GM19438 (cell line): ENCODE results near the gene ARRB1.

Source experiments
- ATAC-seq: cut with Tn5 transposase; IDR thresholded peaks from one replicate; pipeline ENCODE4 v1.9.1; 2021; ENCODE audit warnings: low read depth; ENCODE audit not compliant: unreplicated experiment

ARRB1 gene

DNA sequence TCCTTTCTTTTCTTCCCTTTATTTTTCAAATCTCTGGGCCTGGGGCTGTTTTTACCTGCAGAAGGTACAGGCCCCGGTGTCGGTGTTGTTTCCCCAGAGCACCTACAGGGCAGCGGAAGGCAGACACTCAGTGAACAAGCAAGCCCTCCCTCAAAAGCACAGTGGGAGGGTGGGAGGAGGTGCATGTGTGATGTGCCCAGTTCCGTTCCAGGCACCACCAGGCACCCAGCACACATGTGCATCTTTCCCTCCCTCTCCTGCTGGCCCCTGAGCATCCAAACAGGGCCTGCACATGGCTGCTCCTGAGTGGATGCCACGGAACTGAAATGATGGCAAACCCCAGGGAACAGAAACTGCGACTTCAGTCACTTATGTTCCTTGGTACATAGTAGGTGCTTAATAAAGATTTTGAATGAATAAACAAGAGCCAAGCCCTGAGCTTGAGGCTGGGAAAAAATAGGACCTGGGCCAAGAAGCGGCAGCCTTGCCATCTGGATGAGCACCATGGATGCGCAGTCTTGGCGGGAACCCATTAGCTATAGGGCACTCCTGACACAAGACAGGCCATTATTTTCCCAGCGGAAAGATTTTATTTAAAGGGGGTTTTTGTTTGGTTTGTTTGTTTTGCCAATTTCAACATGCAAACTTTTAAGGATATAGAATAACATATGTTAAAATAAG, 47.8 kb downstream of the ARRB1 start:
- ATAC-seq: no peak

DNA sequence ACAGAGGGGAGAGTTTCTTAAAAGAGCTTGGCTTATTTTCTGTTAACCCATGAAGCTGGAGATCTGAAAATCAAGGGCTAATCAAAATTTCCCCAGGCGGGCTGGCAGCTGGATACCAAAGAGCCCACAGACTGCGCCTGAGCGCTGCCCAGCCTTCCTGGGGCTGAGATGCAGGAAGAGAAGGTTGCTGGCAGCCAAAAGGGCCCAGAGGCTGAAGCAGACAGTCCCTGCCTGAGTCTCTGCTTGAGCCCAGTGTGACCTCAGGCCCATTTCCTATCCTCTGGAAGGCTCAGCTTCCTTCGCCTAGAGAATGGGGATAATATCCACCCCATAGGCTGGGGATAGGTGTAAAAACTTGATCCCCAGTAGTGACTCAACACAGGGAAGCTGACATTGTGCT, 49.1 kb downstream of the ARRB1 start:
- ATAC-seq: no peak

DNA sequence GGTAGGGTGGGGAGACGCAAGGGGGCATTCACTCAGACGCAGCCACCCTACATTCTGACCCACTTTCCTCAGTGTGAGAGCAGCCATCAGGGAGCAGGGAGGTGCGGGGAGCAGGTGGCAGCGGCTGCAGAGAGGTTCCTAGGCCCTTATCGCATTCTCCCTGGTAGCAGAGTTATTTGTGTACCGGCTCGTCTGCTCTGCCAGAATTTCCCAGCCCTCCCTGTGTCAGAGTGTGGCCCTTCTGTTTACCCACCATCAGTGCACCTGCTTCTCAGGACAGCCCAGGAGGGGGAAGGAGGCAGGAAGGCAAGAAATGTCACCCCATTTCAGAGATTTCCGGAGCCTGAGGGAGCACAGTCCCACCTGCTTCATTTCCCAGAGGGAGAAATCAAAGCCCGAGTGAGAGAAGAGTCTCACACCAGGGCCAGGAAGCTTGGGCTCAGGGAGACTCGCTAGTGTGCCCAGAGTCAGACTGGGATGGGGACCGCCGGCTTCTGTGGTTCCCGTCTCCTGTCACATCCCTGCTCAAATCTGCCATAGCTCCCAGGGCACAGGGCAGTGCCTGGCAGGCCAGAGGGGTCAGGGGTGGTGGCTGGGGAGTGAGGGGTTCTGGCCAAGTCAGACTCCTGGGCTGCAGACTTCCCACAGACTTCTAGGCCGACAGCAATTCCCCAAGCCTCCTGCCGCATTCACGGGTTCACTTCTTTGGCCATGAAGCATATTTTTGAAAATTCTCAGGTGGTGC, 49.7 kb downstream of the ARRB1 start:
- ATAC-seq: no peak

DNA sequence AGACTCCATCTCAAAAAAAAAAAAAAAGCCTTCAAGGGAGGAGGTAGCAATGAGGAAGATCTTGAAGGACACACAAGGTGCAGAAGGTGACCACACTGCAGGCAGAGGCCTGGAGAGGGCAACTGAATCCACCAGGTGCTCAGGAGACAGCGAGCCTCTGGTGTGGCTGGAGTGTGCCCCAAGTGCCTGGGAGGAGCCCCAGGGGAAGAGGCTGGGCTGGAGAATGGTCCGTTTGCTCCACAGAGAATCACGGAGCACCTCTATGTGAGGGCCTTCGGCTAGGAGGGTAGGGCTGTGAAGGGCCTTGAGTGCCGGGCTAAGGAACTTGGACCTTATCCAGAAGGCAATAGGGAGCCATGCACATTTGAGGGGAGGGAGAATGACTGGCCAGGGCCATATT, 50.3 kb downstream of the ARRB1 start:
- ATAC-seq: no peak

DNA sequence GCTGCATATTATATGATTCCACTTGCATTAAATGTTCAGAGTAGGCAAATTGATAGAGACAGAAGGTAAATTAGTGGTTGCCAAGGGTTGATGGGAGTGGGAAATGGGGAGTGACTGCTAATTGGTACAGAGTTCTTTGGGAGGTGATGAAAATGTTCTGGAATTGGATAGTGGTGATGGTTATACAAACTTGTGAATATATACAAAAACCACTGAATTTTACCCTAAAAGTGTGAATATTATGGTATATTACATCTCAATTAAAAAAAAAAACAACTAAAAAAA, 52.5 kb downstream of the ARRB1 start:
- no peak for ATAC-seq

DNA sequence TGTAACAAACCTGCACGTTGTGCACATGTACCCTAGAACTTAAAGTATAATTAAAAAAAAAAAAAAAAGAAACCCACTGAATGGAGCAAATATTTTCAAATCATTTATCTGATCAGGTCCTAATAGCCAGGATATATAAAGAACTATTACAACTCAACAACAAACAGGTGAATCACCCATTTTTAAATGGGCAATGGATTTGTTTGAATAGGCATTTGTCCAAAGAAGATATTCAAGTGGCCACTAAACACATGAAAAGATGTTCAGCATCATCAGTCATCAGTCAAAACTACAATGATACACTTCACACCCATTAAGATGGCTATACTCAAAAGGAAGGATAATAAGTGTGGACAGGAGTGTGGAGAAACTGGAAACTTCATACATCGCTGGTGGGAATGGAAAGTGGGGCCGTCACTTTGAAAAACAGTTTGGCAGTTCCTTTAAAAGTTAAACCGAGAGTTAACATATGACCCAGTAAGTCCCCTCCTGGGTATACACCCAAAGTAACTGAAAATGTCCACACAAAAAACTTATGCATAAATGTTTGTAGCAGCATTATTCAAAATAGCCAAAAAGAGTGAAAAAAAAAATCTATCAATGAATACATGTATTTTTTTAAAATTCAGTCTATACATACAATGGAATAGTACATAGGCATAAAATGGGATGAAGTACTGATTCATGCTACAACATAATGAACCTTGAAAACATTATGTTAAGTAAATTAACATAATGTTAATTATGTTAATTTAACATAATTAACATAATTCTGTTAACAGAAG, 53.1 kb downstream of the ARRB1 start:
- ATAC-seq: no peak

DNA sequence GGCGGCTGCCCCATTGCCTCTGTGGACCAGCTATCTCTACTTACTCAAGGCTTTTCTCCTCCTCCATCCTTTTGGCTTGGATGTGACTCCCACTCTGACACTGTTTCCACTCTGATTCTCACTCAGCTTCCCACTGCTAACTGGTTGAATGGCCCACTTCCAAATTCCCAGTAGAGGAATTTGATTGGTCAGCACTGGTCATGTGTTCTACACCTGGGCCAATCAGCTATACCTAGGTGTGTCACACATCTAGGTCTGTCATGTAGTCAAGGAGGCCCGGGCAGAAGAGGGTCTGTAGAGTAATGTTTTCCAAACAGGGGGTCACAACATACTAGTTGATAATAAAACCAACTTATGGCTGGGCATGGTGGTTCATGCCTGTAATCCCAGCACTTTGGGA, 57.6 kb downstream of the ARRB1 start:
- ATAC-seq: no peak

DNA sequence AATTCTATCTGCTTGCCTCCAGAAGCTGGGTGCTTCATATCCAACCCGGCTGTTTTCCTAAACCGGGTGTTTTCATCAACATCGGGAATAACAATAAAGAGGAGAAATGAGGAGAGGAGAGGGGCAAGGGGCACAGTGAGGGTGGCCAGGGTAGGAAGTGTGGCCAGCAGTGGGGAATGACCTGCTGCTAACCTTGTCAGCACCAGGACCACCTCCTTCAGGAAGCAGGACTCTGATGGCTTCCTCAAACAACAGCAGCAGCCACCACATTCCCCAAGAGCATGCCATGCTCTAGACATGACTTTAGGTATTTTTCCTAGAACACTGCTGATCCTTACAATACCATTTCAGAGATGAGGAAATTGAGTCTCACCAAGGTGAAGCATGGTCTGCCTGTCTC, 58.5 kb downstream of the ARRB1 start:
- no peak for ATAC-seq

DNA sequence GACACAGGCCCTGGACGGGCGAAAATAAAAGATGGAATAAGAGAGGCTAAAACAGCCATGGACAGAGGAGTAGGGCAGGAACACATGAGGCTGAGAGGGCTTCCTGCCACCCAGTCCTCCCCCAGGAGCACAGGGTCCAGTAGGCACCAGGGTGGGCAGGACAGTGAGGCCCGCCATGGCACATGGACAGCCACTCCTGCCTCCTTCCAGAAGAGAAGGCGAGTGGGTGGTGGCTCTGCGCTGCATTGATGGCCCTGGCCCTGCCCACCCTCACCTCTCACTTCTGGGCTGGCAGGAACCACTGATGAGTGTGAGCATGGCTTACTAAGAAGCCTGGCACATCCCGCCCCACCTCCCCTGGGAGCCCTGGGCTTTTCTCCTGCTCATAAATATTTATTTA, 59.7 kb downstream of the ARRB1 start:
- no peak for ATAC-seq

DNA sequence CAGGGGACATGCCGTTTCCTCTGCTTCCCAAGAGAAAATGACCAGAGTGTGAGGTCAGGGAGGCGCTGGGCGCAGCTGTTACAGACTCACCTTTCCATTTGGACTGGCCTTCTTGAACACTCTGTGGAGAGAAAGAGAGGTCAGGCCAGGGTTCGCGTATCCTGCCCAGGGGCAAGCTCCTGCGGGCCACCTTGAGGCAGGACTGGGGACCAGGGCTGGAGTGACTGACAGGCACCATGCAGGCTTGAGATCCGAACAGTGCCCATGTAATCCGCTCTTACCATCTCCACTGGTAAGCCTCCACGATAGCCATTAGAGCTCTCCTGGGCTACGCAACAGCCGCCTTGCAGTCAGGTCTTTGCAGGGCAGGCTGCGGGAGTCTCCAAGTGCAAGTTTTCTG, 61.5 kb downstream of the ARRB1 start:
- ATAC-seq: no peak

DNA sequence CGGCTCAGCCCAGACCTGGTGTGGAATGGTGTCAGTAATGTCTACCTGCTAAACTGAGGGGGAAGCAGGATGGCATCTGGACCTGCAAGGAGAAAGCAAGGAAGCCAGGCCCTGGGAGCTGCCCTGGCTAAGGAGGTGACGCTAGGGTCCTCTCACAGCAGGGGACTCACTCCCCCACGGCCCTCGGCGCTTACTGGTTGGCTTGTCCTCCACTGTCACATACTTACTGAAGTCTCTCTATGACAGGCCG, 62.0 kb downstream of the ARRB1 start:
- ATAC-seq: no peak

DNA sequence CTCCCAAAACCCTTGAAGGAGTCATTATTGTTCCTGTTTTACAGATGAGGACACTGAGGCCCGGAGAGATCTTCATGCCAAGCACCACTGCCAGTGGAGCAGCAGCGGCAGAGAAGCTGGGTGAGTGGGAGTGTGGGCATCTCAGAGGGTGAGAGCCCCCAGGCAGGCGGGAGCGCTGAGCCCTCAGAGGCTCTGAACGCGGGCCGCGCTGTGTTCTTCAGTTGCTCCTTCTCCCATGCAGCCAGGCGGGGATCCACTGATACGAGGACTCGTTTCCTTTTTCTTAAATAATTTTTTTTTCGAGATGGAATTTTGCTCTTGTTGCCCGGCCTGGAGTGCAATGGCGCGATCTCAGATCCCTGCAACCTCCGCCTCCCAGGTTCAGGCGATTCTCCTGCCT, 63.9 kb downstream of the ARRB1 start:
- no peak for ATAC-seq

DNA sequence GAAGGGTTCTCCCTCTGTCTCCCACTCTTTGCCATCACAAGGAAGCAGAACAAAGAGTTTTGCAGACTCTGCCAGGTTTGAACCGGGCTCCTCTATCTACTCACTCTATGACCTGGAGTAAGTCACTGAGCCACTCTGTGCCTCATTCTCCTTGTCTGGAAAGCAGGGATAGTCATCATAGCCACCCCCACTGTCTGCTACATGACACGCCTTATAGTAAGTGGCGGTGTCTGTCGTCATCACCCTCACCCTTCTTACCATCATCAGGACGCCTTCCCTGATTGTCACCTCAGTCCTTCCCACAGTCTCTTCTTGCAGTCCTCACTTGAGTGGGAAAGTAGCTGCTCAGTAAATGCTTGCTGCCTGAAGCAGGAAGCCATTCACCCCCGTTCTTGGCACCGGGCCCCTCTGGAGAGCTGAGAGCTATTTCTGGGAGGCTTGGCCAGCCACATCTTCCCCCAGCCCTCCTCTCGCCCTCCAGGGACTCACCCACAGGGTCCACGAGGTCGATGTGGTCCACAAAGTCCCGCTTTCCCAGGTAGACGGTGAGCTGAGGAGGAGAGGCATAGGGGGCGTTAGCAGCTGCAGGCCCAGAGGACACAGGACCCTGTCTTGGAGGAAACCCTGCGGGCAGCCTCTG, 64.5 kb downstream of the ARRB1 start:
- no peak for ATAC-seq

DNA sequence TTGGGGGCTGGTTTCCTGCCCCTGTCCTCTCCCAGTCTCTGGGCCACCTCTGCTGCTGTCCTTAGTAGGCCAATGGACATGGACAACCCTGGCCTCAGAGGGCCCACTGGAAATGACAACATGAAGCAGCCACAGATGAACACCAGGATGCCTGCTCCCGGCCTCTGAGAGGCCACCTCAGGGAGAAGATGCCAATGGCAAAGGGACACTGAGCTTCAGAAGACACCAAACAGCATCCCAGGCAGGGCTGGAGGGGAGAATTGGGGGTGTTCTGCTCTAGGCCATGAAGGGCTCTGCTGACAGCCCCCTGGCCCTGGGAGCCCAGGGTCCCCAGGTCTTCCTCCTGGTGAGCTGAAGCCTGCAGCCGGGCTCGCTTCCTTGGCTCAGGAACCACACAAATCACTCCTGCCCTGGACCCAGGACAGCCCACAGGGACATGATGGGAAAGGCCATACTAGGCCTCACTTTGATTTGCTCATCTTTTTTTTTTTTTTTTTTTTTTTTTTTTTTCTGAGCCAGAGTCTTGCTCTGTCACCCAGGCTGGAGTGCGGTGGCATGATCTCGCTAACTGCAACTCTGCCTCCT, 65.6 kb downstream of the ARRB1 start:
- no peak for ATAC-seq

DNA sequence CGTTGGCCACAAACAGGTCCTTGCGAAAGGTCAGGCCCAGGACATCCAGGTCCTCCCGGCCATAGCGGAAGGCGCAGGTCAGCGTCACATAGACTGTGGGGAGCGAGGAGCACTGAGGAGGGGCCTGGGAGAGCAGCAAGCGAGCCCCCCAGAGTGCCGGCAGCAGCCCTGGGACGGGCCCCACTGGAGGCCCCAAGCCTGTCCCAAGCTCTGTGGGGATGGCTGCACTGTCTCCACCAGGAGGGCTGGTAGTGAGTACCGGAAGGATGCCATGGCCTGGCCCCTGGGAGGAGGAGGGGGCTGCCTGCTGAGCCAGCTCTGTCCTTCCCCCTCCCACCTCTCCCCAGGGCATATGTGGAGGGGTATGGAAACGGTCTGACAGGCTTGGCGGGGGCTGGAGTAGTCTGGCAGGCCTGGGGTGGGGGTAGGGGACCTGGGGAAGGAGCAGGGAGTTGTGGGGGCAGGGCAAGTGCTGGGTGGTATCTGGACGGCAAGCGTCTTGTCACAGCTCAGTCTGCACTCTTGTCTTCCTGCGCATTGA, 68.0 kb downstream of the ARRB1 start:
- ATAC-seq: no peak

DNA sequence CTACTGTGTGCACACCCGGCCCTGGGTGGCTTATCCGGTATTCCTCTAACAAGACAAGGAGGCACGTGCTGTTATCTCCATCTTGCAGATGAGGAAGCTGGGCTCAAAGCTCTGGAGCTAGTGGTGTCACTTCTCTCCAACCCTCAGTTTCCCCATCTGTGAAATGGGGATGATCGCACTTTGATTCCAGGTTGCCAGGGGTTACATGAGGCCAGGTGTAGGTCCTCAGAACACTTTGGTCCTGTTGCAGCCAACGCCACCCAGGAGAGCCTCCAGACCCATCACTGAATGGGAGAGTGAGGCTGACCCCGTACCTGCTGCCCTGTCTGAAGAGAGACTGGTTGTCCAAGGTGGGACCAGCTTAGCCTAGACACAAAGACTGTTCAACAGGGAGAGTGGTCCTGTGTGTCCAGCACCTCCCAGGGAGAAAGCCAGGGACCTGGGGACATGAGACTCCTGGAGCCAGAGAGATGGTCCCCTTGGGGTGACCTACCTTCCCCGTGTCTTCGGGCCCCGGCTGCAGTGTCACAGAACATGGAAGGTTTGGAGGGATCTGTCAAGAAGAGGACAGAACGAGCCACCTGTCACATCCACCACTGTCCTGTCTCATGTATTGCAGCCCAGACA, 69.9 kb downstream of the ARRB1 start:
- ATAC-seq: no peak

DNA sequence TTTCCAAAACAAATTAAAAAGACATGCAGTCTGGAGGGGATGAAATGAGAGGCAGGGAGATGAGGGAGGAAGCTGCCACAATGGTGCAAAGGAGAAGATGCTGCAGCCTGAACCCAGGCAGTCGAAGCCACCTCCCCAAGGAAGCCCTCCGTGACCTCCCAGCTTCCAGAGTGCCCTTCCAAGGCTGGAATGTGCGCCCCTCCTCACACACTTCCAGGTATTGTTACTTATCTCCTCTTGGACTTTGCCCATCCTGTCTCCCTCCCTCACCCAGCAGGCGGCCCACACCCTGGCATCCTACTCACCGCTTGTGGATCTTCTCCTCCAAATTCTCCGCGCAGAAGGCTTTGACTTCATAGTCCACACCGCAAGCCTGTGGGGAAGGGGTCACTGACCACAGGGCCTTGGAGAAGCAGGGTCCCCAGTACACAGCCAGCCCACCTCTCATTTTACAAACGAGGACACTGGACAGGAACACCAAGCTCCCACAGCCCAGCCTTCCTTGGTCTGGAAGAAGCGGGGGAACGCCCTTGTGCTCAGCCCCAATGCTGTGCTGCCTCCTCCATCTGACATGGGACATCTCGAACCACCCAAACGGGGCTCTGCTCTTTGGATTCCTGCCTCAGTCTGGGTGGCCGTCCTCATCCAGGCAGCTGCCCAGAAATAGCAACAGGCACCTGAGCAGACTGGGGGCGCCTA, 70.5 kb downstream of the ARRB1 start:
- ATAC-seq: no peak

DNA sequence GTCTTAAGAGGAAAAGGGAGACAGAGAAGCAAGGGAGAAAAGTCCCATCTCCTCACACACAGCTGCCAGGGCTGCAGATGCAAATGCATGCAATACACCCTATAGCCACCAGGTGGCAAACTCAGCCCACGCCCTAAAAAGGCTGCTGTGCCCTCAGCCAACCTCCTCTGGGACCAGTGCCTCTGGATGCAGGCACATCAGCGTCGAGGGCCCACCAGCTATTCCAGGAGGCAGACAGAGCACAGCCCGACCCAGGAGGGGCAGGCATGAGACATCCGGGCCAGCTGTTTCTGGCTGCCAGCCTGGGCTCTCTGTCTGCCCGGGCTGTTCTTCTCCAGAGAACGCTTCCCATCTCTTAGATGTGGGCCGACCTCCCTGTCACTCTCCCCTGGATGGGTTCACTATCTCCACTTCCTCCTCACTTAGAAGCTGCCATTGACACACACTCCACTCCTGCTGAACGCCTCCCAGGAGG, 71.2 kb downstream of the ARRB1 start:
- ATAC-seq: no peak

DNA sequence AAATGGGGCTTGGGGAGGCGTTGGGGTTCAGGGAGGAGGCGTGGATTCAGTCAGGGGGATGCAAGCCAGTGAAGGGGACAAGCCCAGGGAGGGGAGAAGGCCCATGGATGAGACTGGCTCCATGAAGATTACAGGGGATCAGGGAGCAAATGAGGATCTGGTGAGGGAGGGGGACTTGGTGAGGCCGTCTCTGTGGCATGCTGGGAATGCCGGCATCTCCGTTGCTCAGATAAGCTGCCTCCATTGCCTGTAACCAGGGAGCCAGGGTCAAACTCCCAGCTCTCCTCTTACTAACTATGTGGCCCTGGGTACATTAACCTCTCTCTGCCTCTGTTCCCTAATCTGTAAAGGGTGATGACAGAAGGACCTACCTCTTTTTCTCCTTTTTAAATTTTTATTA, 72.2 kb downstream of the ARRB1 start:
- no peak for ATAC-seq
